Sciatic nerve (tissue), 2 donors: ENCODE results near the gene NCOA1. TPM values are rescaled to one million over a fixed set of nuclear protein-coding genes. Genes with fewer than 3 reads are reported as not detected.

Source experiments
- ATAC-seq: fragments of 200-7000 bp; cut with Tn5 transposase; one replicate; pipeline ENCODE4 v1.9.1; 2020; ENCODE audit warnings: mild to moderate bottlenecking, moderate library complexity
- DNase-seq: peaks from one replicate; pipeline ENCODE4 v3.0.0-alpha.2; 2020; ENCODE audit warnings: low spot score
- intact Hi-C: fragments of 100-400 bp; cut with DNase I; formaldehyde crosslinking; loops from one replicate; pipeline ENCODE4 v1.14.2; 2022
- total RNA-seq: library from RNA; stranded (reverse); fragmentation: NEBNext Ultra II Directional; extraction: Animal tissue kit (Norgen Biotek cat#: 25700); gene quantifications from one replicate; pipeline ENCODE4 v1.2.1, GENCODE V29; 2021
- donor health status: DM: no; HTN: no; CAD: no.
- donor health status: DM: no; HTN: no; CAD: no.

The NCOA1 gene
- total RNA-seq, 1 donor from 2014 or later: 89.7 TPM

DNA sequence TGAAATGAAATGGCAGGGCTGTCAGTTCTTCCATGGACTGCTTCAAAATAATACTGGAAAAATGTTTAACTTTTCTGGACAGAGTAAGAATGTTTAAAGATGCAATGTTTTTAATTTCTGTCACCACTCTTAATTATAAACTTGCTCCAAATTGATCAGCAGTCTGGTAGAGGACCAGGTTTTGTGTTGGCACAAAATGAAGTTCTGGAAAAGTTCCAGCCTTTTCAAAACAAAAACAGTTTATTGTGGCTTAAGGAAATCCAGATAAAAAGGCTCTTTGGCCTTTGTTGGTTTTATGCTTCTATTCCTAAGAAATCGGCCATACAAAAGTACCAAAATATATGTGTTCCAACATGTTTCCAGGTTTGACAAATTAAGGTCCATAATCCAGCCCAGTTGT is 253.3 kb downstream of the NCOA1 start:
- intact Hi-C loops: no loop called here
- DNase-seq (no peak), ATAC-seq (no peak)

DNA sequence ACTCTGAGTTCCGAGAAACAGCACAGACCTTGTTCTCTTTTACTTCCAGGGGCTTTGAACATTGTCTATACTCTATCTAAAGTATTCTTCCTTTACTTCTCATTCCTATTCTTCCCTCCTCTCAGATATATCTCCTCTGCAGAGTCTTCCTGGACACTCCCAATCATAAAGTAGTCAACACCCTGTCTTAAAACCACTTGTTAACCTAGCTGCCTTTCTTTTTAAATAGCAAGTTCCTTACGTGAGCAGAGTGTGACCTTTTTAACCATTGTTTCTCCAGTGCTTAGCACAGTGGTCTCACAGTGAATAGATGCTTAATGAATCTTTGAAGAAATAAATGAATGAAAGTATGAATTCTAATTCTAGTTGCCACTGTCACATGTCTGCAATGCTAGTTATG is 254.8 kb downstream of the NCOA1 start:
- DNase-seq (no peak), ATAC-seq (no peak)
- intact Hi-C loops: no loop called here

DNA sequence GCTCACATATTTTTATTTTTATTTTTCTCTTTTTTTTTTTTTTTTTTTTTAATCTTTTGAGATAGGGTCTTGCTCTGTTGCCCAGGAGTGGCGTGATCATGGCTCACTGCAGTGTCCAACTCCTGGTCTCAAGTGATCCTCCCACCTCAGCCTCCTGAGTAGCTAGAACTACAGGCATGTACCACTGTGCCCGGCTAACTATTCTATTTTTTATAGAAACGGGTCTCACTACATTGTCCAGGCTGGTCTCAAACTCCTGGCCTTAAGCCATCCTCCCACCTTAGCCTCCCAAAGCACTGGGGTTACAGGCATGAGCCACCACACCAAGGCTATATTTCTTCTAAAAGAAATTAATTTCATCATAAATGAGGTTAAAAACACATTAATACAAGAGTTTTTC is 256.2 kb downstream of the NCOA1 start:
- DNase-seq: no peak
- no peak for ATAC-seq
- intact Hi-C loops: no loop called here

DNA sequence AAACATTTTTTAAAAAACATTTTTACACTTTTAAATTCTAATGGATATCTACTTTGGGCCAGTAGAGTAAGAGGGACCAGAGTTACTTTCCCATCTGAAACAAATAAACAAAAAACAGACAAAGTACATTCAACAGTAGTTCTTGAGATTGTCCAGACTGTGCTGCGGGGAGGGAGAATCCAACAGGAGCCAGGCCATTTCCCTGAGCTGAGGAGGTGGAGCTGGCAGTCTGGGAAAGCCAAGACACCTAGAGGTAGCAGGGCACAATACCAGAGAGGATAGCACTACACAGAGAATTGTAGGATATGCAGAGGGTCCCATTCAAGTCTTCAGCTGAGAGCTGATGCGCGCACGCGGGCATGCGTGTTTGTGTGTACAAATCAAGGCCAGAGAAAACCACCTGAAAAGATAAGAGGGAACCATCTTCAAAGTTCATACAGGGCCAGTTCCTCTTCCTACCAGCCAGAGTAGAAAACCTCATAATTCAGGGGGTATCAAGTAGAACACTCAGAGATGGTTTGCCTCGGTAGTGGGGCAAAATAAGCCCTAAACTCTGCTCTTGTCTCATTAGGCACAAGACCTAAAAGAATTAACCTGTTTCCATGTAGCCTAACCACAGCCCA is 258.1 kb downstream of the NCOA1 start:
- intact Hi-C loops: no loop called here
- no peak for ATAC-seq
- no peak for DNase-seq

DNA sequence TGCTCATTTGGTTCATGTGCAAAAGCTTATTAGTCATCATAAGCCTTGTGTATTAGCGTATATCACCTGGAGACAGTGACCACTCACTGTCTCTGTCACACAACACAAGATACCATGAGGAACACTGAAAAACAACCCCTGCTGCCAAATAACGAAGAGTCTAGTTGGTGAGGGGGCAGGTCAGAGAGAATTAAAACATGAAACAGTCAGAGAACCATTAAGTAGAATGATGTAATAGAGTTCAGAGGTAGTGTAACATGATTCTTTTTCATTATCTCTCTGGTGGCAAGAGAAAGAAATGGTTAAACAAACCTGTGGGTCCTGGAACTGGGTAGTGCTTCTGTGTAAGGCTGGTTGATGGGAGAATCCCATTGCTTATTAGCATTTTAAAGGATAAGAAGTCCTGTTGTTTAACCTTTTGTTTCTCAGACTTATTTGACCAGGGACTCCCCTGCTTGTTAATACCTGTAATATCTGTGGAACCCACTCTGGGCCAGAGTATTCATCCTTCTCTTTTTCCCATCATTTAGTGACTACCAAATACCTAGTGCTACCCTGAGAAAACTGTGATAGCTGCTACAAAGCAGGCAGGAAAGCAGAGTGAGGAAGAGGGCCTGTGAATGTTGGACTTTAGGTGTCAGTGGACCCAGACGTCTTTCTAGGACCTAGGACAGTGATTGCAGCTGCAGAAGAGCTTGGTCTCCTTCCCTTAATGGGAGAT is 264.1 kb downstream of the NCOA1 start:
- intact Hi-C loops: no loop called here
- DNase-seq: no peak
- no peak for ATAC-seq

- intact Hi-C loops: no loop called here
- no peak for ATAC-seq
- DNase-seq: no peak
Measured at GRCh38 chr2:24756789-24757188, 265.7 kb downstream of the NCOA1 start.

DNA sequence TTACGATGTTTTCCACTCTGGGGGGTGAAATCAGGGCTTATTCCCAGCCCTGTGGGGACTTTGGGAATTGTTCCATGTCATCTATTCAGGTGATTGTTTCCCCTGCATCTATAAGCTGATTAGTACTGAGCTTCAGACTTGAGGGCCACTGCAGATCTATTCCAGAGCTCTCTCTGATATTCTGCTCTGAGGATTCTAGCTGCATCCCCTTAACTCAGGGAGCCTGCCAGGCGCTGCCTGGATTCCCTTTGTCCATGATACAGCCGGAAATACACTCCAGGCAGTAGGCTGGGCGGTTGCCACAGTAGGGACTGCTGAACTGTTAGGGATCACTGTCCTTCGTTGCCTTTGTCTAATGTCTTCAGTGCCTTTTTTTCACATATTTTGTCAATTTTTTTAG is 270.8 kb downstream of the NCOA1 start:
- ATAC-seq: no peak
- intact Hi-C loops: no loop called here
- DNase-seq: no peak

DNA sequence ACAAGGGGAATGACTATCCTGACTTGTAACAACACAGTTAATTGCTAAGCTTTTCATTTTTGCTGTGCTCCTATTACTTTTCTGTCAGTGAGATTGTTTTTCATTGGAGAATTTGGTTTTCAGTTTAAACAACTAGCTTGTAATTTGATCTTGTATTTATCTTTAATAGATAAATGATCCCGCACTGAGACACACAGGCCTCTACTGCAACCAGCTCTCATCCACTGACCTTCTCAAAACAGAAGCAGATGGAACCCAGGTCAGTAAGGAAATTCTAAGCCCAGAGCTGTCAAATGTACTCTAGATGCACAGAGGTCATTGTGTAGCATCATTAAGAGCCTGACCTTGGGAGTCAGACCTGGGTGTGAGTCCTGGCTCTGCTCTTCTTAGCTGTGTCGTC is 271.5 kb downstream of the NCOA1 start:
- intact Hi-C loops: no loop called here
- DNase-seq (no peak), ATAC-seq (no peak)

DNA sequence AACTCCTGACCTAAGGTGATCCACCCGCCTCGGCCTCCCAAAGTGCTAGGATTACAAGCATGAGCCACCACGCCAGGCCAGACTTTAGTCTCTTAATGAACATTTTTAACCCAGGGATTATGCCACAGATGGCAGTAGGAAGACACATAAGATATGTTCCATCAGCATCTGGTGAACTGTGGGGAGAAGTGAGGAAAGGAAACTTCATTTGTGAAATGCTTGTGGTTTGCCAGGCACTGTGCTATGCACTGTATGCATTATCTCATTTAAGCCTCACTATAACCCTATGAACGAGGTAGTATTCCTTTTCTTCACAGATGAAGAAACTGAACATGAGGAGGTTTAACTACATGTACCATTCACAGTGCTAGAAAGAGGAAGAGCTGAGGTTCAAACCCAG is 272.8 kb downstream of the NCOA1 start:
- DNase-seq (no peak), ATAC-seq (no peak)
- intact Hi-C loops: no loop called here

GRCh38 chr2:24766609-24767008 is 275.6 kb downstream of the NCOA1 start:
- DNase-seq (no peak), ATAC-seq (no peak)
- intact Hi-C loops: no loop called here

GRCh38 chr2:24768013-24768412 is 277.0 kb downstream of the NCOA1 start:
- no peak for ATAC-seq
- intact Hi-C loops: no loop called here

DNA sequence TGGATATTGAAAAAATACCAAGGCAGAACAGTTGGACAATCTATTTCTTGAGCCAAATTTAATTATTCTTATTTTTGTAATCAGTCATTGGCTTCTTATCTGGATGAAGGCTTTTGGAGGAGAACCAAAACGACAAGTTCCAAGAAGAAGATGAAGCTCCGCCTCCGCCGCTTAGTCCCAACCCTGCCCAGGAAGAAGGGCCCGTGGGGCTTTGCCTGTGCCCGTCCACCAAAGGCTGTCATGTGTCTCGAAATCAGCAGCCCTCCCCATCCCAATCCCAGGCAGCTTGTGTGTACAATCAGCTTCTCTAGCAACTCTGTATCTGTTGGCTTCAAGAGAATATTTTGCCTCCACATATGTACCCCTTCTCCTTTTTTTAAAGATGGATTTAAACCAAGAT is 277.5 kb downstream of the NCOA1 start:
- DNase-seq: peak; percentile 72
- ATAC-seq: peak; percentile 81
- intact Hi-C loops: no loop called here

More at GRCh38 chr2:24768013-24768412, 277.0 kb downstream of the NCOA1 start:
- no peak for DNase-seq

DNA sequence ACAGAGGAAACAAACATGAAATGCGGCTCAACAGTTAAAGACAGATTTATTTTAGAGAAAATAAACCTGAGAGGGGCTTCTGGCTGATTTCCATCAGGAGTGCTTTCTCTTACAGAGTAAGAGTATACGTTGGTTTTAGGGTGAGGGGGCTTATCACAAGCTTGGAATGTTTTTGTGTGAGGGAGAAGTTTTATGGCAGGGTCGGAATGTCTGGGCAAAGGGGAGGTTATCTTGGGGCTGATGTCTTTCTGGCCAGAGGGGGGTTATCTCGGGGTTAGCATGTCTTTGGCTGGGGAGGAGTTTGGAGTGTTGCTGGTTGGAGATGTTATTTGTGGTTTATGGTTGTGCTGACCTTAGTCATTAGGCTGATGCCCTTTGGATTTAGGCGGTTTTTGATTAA is 280.0 kb downstream of the NCOA1 start:
- ATAC-seq: no peak
- DNase-seq: no peak
- intact Hi-C loops: no loop called here

- intact Hi-C loops: no loop called here
- ATAC-seq: no peak
- DNase-seq: no peak
Measured at GRCh38 chr2:24771764-24772586, 280.9 kb downstream of the NCOA1 start.

- intact Hi-C loops: no loop called here
- ATAC-seq (no peak), DNase-seq (no peak)
Measured at GRCh38 chr2:24774373-24774772, 283.3 kb downstream of the NCOA1 start.

DNA sequence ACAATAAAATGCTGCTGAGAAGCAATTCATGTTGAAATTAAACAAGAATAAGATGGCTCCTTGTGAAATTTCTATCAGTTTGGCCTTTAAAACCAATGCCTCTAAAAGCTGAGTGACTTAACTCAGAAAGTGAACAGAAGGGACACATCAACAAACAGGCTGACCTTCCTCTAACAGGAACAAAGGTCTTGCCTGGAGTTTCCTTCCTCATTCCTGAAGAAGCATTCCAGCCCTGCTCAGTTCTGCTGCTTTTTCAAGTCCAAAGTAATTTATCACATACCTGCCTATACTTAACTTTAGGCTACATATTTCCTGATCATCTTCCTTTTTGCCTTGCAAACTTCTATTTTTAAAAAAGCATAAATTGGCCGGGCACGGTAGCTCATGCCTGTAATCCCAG is 288.1 kb downstream of the NCOA1 start:
- ATAC-seq (no peak), DNase-seq (no peak)
- intact Hi-C loops: no loop called here

GRCh38 chr2:24783641-24784040 is 292.6 kb downstream of the NCOA1 start:
- ATAC-seq (no peak), DNase-seq (no peak)
- intact Hi-C loops: no loop called here

GRCh38 chr2:24785671-24786321 is 294.7 kb downstream of the NCOA1 start:
- DNase-seq (no peak), ATAC-seq (peak; percentile 67)
- intact Hi-C loops: no loop called here

- intact Hi-C loops: no loop called here
- ATAC-seq (no peak), DNase-seq (no peak)
Measured at GRCh38 chr2:24787532-24787931, 296.5 kb downstream of the NCOA1 start.

DNA sequence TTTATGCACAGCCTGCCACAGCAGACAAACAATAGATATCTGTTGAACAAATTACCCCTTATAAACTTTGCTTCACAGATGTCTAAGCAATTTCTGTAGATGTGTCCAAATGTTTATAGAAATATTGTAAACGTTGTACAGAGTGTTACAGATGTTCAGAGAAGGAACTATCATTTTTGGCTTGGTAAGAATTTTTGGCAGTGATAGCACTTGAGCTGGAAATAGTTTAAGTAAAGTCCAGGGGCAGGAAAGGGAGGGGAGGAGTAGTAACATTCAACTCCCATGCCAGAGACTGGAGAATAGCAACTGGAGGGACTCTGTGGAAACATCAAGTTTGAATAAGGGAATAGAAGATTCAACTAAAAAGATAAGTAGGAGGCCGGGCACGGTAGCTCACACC is 297.8 kb downstream of the NCOA1 start:
- no peak for DNase-seq
- no peak for ATAC-seq
- intact Hi-C loops: no loop called here
